Activated CD4-positive, alpha-beta T cell treated with anti-CD3 and anti-CD28 coated beads, Interleukin-2, amount 10 ng/mL, durations not matched to agents 24 days and 14 days (primary cell): Measurements from ENCODE around the gene OGFRL1. TPM values are rescaled to one million over a fixed set of nuclear protein-coding genes. Genes with fewer than 3 reads are reported as not detected.
"Not testable (repeated sequence)": the region's sequence is repeated elsewhere in the genome, so short reads cannot be mapped to it uniquely, and the experiment has no call there.

Source experiments
- DNase-seq: peaks from one replicate; pipeline ENCODE4 v3.0.0; 2022
- H3K27ac Mint-ChIP-seq: one replicate; pipeline ENCODE4 v1.8.0; 2022; ENCODE audit warnings: mild to moderate bottlenecking, mixed read lengths
- H3K27me3 Mint-ChIP-seq: one replicate; pipeline ENCODE4 v1.8.0; 2022; ENCODE audit warnings: mixed read lengths
- H3K36me3 Mint-ChIP-seq: one replicate; pipeline ENCODE4 v1.8.0; 2022; ENCODE audit warnings: low read depth, mild to moderate bottlenecking, mixed read lengths
- H3K4me1 Mint-ChIP-seq: one replicate; pipeline ENCODE4 v1.8.0; 2021; ENCODE audit warnings: mixed read lengths
- H3K4me3 Mint-ChIP-seq: one replicate; pipeline ENCODE4 v1.8.0; 2022; ENCODE audit warnings: mild to moderate bottlenecking, moderate library complexity, mixed read lengths
- H3K9me3 Mint-ChIP-seq: one replicate; pipeline ENCODE4 v1.8.0; 2021; ENCODE audit warnings: mixed read lengths
- intact Hi-C: fragments of 100-400 bp; cut with micrococcal nuclease; formaldehyde crosslinking; loops from one replicate; pipeline ENCODE4 v1.15.1; 2023
- total RNA-seq: library from RNA; stranded (reverse); gene quantifications from 2 replicates; pipeline ENCODE4 v1.2.3, GENCODE V29; 2022

Gene OGFRL1
- total RNA-seq, 1 donor from 2014 or later: 3.9 TPM

- H3K36me3 Mint-ChIP-seq, H3K9me3 Mint-ChIP-seq, DNase-seq, H3K27ac Mint-ChIP-seq, H3K27me3 Mint-ChIP-seq, intact Hi-C loops, H3K4me3 Mint-ChIP-seq, H3K4me1 Mint-ChIP-seq: not testable (repeated sequence)
Observed at GRCh38 chr6:71266392-71266791, 22.2 kb upstream of the OGFRL1 start.

- intact Hi-C loops: no loop called here
- no peak for DNase-seq
- Mint-ChIP-seq H3K4me3 (no peak overlapping the region), H3K27ac (no peak overlapping the region), H3K27me3 (peaks cover 4% of the 10 kb centered on the region), H3K9me3 (no peaks in the 10 kb centered on the region), H3K36me3 (no peaks in the 10 kb centered on the region), H3K4me1 (no peaks in the 10 kb centered on the region)
Observed at GRCh38 chr6:71268735-71269437, 19.7 kb upstream of the OGFRL1 start.

- peaks cover 3% of the 10 kb centered on the region for H3K9me3 Mint-ChIP-seq
- no peak for DNase-seq
- H3K4me3 Mint-ChIP-seq: no peak overlapping the region
- intact Hi-C loops: no loop called here
- no peaks in the 10 kb centered on the region for H3K36me3 Mint-ChIP-seq
- no peak overlapping the region for H3K27ac Mint-ChIP-seq
- H3K4me1 Mint-ChIP-seq: no peaks in the 10 kb centered on the region
- H3K27me3 Mint-ChIP-seq: peaks cover 11% of the 10 kb centered on the region
Observed at GRCh38 chr6:71277926-71278600, 10.5 kb upstream of the OGFRL1 start.

- Mint-ChIP-seq H3K4me1 (no peaks in the 10 kb centered on the region), H3K27me3 (peaks cover 13% of the 10 kb centered on the region), H3K4me3 (no peak overlapping the region), H3K9me3 (peaks cover 3% of the 10 kb centered on the region), H3K27ac (no peak overlapping the region), H3K36me3 (no peaks in the 10 kb centered on the region)
- intact Hi-C loops: no loop called here
- no peak for DNase-seq
Observed at GRCh38 chr6:71279321-71279720, 9.3 kb upstream of the OGFRL1 start.

- intact Hi-C loops: loop anchor here (5.0 to 10.0 kb wide), 2 partner anchors 68 to 865 kb away; partner anchors contain the start of gene FAM135A
- no peaks in the 10 kb centered on the region for H3K4me1 Mint-ChIP-seq
- H3K36me3 Mint-ChIP-seq: no peaks in the 10 kb centered on the region
- peaks cover 3% of the 10 kb centered on the region for H3K9me3 Mint-ChIP-seq
- peaks cover 15% of the 10 kb centered on the region for H3K27me3 Mint-ChIP-seq
- no peak for DNase-seq
- no peak overlapping the region for H3K4me3 Mint-ChIP-seq
- no peak overlapping the region for H3K27ac Mint-ChIP-seq
Observed at GRCh38 chr6:71279740-71280139, 8.9 kb upstream of the OGFRL1 start.

- no peak for DNase-seq
- no peak overlapping the region for H3K27ac Mint-ChIP-seq
Observed at GRCh38 chr6:71280701-71281100, 7.9 kb upstream of the OGFRL1 start.

GRCh38 chr6:71284785-71285184 is 3.8 kb upstream of the OGFRL1 start:
- Mint-ChIP-seq H3K9me3 (no peaks in the 10 kb centered on the region), H3K27ac (no peak overlapping the region)

More at GRCh38 chr6:71280701-71281100, 7.9 kb upstream of the OGFRL1 start:
- H3K9me3 Mint-ChIP-seq: peaks cover 2% of the 10 kb centered on the region
- H3K4me3 Mint-ChIP-seq: no peak overlapping the region
- intact Hi-C loops: loop anchor here (5.0 to 10.0 kb wide), 2 partner anchors 67 to 866 kb away; partner anchors contain the start of gene FAM135A
- H3K36me3 Mint-ChIP-seq: no peaks in the 10 kb centered on the region
- no peaks in the 10 kb centered on the region for H3K4me1 Mint-ChIP-seq
- H3K27me3 Mint-ChIP-seq: peaks cover 13% of the 10 kb centered on the region

GRCh38 chr6:71287038-71287437 is 1.6 kb upstream of the OGFRL1 start:
- Mint-ChIP-seq H3K4me3 (no peak overlapping the region), H3K4me1 (peaks cover 28% of the 10 kb centered on the region), H3K36me3 (peaks cover 1% of the 10 kb centered on the region), H3K27ac (no peak overlapping the region), H3K27me3 (peaks cover 21% of the 10 kb centered on the region), H3K9me3 (no peaks in the 10 kb centered on the region)
- intact Hi-C loops: loop anchor here (10.0 kb wide), 1 partner anchor 872 kb away; the partner anchor contains the start of gene FAM135A
- no peak for DNase-seq

More at GRCh38 chr6:71284785-71285184, 3.8 kb upstream of the OGFRL1 start:
- Mint-ChIP-seq H3K27me3 (peaks cover 10% of the 10 kb centered on the region), H3K4me3 (no peak overlapping the region), H3K36me3 (no peaks in the 10 kb centered on the region), H3K4me1 (peaks cover 13% of the 10 kb centered on the region)
- intact Hi-C loops: loop anchor here (5.0 to 10.0 kb wide), 2 partner anchors 63 to 870 kb away; partner anchors contain the start of gene FAM135A
- DNase-seq: no peak

- peak overlapping the region; percentile 75 for H3K4me3 Mint-ChIP-seq
- H3K4me1 Mint-ChIP-seq: peaks cover 30% of the 10 kb centered on the region
- H3K27me3 Mint-ChIP-seq: peaks cover 23% of the 10 kb centered on the region
- H3K27ac Mint-ChIP-seq: peak overlapping the region; percentile 68
- no peaks in the 10 kb centered on the region for H3K9me3 Mint-ChIP-seq
- intact Hi-C loops: loop anchor here (10.0 kb wide), 1 partner anchor 873 kb away; the partner anchor contains the start of gene FAM135A
- peaks cover 3% of the 10 kb centered on the region for H3K36me3 Mint-ChIP-seq
- no peak for DNase-seq
Observed at GRCh38 chr6:71287926-71288227, 734 bp upstream of the OGFRL1 start.

- H3K4me3 Mint-ChIP-seq: peak overlapping the region; percentile 82
- peak overlapping the region; percentile 48 for H3K27ac Mint-ChIP-seq
- peak; percentile 76 for DNase-seq
- intact Hi-C loops: loop anchor here (10.0 kb wide), 1 partner anchor 874 kb away; the partner anchor contains the start of gene FAM135A
- H3K36me3 Mint-ChIP-seq: peaks cover 6% of the 10 kb centered on the region
- peaks cover 30% of the 10 kb centered on the region for H3K4me1 Mint-ChIP-seq
- H3K27me3 Mint-ChIP-seq: peaks cover 19% of the 10 kb centered on the region
- no peaks in the 10 kb centered on the region for H3K9me3 Mint-ChIP-seq
Observed at GRCh38 chr6:71289039-71289801, 609 bp downstream of the OGFRL1 start.

GRCh38 chr6:71289802-71290175 is 1.2 kb downstream of the OGFRL1 start:
- H3K4me1 Mint-ChIP-seq: peaks cover 30% of the 10 kb centered on the region
- H3K36me3 Mint-ChIP-seq: peaks cover 7% of the 10 kb centered on the region
- no peaks in the 10 kb centered on the region for H3K9me3 Mint-ChIP-seq
- DNase-seq: no peak
- H3K27ac Mint-ChIP-seq: peak overlapping the region; percentile 48
- H3K27me3 Mint-ChIP-seq: peaks cover 16% of the 10 kb centered on the region
- intact Hi-C loops: loop anchor here (1.0 to 10.0 kb wide), 2 partner anchors 9 to 875 kb away; partner anchors contain the start of gene FAM135A
- peak overlapping the region; percentile 82 for H3K4me3 Mint-ChIP-seq

- H3K27ac Mint-ChIP-seq: no peak overlapping the region
- H3K4me1 Mint-ChIP-seq: peaks cover 30% of the 10 kb centered on the region
- H3K36me3 Mint-ChIP-seq: peaks cover 8% of the 10 kb centered on the region
- H3K27me3 Mint-ChIP-seq: peaks cover 16% of the 10 kb centered on the region
- H3K4me3 Mint-ChIP-seq: peak overlapping the region; percentile 18
- DNase-seq: no peak
- intact Hi-C loops: loop anchor here (1.0 kb wide), 1 partner anchor 8 kb away; no protein-coding TSS in a partner anchor
- H3K9me3 Mint-ChIP-seq: no peaks in the 10 kb centered on the region
Observed at GRCh38 chr6:71290611-71291010, 2.0 kb downstream of the OGFRL1 start.

- H3K36me3 Mint-ChIP-seq: peaks cover 9% of the 10 kb centered on the region
- no peak overlapping the region for H3K4me3 Mint-ChIP-seq
- DNase-seq: no peak
- H3K27me3 Mint-ChIP-seq: peaks cover 16% of the 10 kb centered on the region
- H3K9me3 Mint-ChIP-seq: no peaks in the 10 kb centered on the region
- no peak overlapping the region for H3K27ac Mint-ChIP-seq
- peaks cover 30% of the 10 kb centered on the region for H3K4me1 Mint-ChIP-seq
- intact Hi-C loops: no loop called here
Observed at GRCh38 chr6:71292001-71292400, 3.4 kb downstream of the OGFRL1 start.
